PC-9 (cell line): ENCODE data around the gene PTPRA. TPM values are rescaled to one million over a fixed set of nuclear protein-coding genes. Genes with fewer than 3 reads are reported as not detected.

Experiments
- BruUV-seq: library from RNA; stranded (reverse); fragments of 400-500 nt; replicated peaks from 2 replicates; lab custom pipeline; 2021; lab: Mats Ljungman, UMichigan
- CTCF ChIA-PET: fragments of 300-600 bp; sonication (Branson Sonifier 250); formaldehyde crosslinking; loops from one replicate; lab custom pipeline; 2022; ENCODE audit warnings: antibody characterized with exemption; lab: Charles Lee
- POLR2A ChIA-PET: fragments of 300-600 bp; sonication (Branson Sonifier 250); formaldehyde crosslinking; loops from one replicate; lab custom pipeline; 2022; ENCODE audit warnings: antibody characterized with exemption; ENCODE audit not compliant: unreplicated experiment; lab: Charles Lee
- DNase-seq, 2 experiments: peaks; one replicate each; pipeline versions ENCODE4 v3.0.0 to v3.0.0-alpha.2; 2015 to 2022; ENCODE audit warnings: mixed read lengths in 1 of 2
- H2AFZ ChIP-seq: fragments of 200-600 bp; sonication (generic); 2 replicates; pipeline ENCODE4 v1.8.1; 2017; ENCODE audit warnings: antibody characterized with exemption
- H3F3A ChIP-seq: fragments of 200-600 bp; sonication (generic); 2 replicates; pipeline ENCODE4 v1.8.1; 2017; ENCODE audit warnings: antibody characterized with exemption, mild to moderate bottlenecking, low read depth; ENCODE audit not compliant: insufficient read depth
- H3K27ac ChIP-seq: fragments of 200-600 bp; sonication (generic); 2 replicates; pipeline ENCODE4 v1.6.1; 2016; ENCODE audit warnings: mixed run types
- H3K27me3 ChIP-seq: fragments of 200-600 bp; sonication (generic); 2 replicates; pipeline ENCODE4 v1.6.1; 2016; ENCODE audit warnings: low read depth, mixed run types; ENCODE audit not compliant: insufficient read depth
- H3K36me3 ChIP-seq: fragments of 200-600 bp; sonication (generic); 2 replicates; pipeline ENCODE4 v1.6.1; 2016; ENCODE audit warnings: low read depth, mixed run types
- H3K4me1 ChIP-seq: fragments of 200-600 bp; sonication (generic); replicated peaks from 2 replicates; pipeline ENCODE4 v1.6.1; 2016; ENCODE audit warnings: mixed run types; ENCODE audit not compliant: insufficient read depth
- H3K4me2 ChIP-seq: fragments of 200-600 bp; sonication (generic); 2 replicates; pipeline ENCODE4 v1.6.1; 2017; ENCODE audit warnings: mixed run types
- H3K4me3 ChIP-seq: fragments of 200-600 bp; sonication (generic); 2 replicates; pipeline ENCODE4 v1.6.1; 2016; ENCODE audit warnings: mixed run types
- H3K79me2 ChIP-seq: fragments of 200-600 bp; sonication (generic); 2 replicates; pipeline ENCODE4 v1.6.1; 2017; ENCODE audit warnings: low read depth, mixed run types
- H3K9me2 ChIP-seq: fragments of 200-600 bp; sonication (generic); 2 replicates; pipeline ENCODE4 v1.8.1; 2017; ENCODE audit warnings: mild to moderate bottlenecking; ENCODE audit not compliant: insufficient read depth
- H3K9me3 ChIP-seq: fragments of 200-600 bp; sonication (generic); 2 replicates; pipeline ENCODE4 v1.8.1; 2016; ENCODE audit warnings: low read depth; ENCODE audit not compliant: insufficient read depth
- H4K20me1 ChIP-seq: fragments of 200-600 bp; sonication (generic); 2 replicates; pipeline ENCODE4 v1.8.1; 2017; ENCODE audit not compliant: insufficient read depth
- EZH2 ChIP-seq: fragments of 200-600 bp; sonication (generic); IDR thresholded peaks from 2 replicates; pipeline ENCODE4 v1.8.0; 2017; ENCODE audit warnings: antibody characterized with exemption, low read depth
- intact Hi-C: fragments of 100-400 bp; cut with micrococcal nuclease; formaldehyde crosslinking; loops from one replicate; pipeline ENCODE4 v1.10.0; 2022; ENCODE audit not compliant: unreplicated experiment
- total RNA-seq: library from RNA; stranded (reverse); gene quantifications from 2 replicates; pipeline ENCODE4 v1.2.3, GENCODE V29; 2021
- TF ChIP-seq, protein P1 (sequence below): fragments of 200-600 bp; sonication (generic); conservative IDR thresholded peaks from 2 replicates; pipeline ENCODE4 v1.6.1; 2017; ENCODE audit warnings: mixed run types, antibody characterized with exemption, mild to moderate bottlenecking, moderate library complexity

PTPRA gene
- total RNA-seq, 1 experiment from 2014 or later, result 48.8 TPM

DNA sequence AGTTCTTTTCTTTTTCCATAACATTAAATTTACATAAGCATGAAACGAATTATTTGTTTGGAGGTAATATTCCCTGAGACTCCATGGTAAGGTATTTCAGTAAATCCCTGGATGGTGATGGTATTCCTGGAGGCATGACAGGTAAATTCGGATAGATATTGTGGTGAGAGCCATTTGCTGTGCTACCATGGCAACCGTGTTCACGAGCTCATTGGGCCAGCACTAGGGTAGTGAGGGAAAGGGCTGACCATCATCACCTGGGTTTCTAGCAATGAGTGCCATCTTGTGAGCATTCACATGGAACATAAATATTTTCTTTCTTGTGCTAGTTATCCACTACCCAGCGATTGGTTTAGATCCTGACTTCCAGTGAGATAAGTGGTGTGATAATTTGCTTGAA is 118.3 kb downstream of the PTPRA start:
- H3K4me1 ChIP-seq, result no peaks in the 10 kb centered on the region
- peaks cover 9% of the 10 kb centered on the region; the same call in 1 of the 2 replicates for H3K36me3 ChIP-seq
- ChIA-PET CTCF (no interaction called here), POLR2A (no interaction called here)
- H3K9me3 ChIP-seq, result no peaks in the 10 kb centered on the region
- H3K27me3 ChIP-seq, result no peaks in the 10 kb centered on the region
- TF ChIP-seq EZH2, result no peak
- TF ChIP-seq, protein P1, sequence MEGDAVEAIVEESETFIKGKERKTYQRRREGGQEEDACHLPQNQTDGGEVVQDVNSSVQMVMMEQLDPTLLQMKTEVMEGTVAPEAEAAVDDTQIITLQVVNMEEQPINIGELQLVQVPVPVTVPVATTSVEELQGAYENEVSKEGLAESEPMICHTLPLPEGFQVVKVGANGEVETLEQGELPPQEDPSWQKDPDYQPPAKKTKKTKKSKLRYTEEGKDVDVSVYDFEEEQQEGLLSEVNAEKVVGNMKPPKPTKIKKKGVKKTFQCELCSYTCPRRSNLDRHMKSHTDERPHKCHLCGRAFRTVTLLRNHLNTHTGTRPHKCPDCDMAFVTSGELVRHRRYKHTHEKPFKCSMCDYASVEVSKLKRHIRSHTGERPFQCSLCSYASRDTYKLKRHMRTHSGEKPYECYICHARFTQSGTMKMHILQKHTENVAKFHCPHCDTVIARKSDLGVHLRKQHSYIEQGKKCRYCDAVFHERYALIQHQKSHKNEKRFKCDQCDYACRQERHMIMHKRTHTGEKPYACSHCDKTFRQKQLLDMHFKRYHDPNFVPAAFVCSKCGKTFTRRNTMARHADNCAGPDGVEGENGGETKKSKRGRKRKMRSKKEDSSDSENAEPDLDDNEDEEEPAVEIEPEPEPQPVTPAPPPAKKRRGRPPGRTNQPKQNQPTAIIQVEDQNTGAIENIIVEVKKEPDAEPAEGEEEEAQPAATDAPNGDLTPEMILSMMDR, result no peak
- no peak overlapping the region for H3K27ac ChIP-seq
- no peaks in the 10 kb centered on the region for H3K9me2 ChIP-seq
- no peaks in the 10 kb centered on the region for H3F3A ChIP-seq
- no peak overlapping the region for H3K4me2 ChIP-seq
- DNase-seq, result no peak
- BruUV-seq, result no TSS peak
- intact Hi-C loops, result no loop called here
- no peaks in the 10 kb centered on the region for H3K79me2 ChIP-seq
- no peaks in the 10 kb centered on the region for H4K20me1 ChIP-seq
- no peak overlapping the region for H2AFZ ChIP-seq
- H3K4me3 ChIP-seq, result no peak overlapping the region

GRCh38 chr20:2993250-2993649 is 120.0 kb downstream of the PTPRA start:
- no peak overlapping the region for H3K4me3 ChIP-seq
- H3K4me2 ChIP-seq, result no peak overlapping the region
- peaks cover 9% of the 10 kb centered on the region; the same call in 1 of the 2 replicates for H3K36me3 ChIP-seq
- H3K9me3 ChIP-seq, result no peaks in the 10 kb centered on the region
- H3K27ac ChIP-seq, result no peak overlapping the region
- H3K4me1 ChIP-seq, result no peaks in the 10 kb centered on the region
- H3K79me2 ChIP-seq, result no peaks in the 10 kb centered on the region
- no peaks in the 10 kb centered on the region for H4K20me1 ChIP-seq
- intact Hi-C loops, result no loop called here
- ChIA-PET CTCF (no interaction called here), POLR2A (no interaction called here)
- H3K9me2 ChIP-seq, result no peaks in the 10 kb centered on the region
- H3K27me3 ChIP-seq, result no peaks in the 10 kb centered on the region
- no peak for TF ChIP-seq EZH2
- TF ChIP-seq, protein P1, result no peak
- BruUV-seq, result no TSS peak
- H2AFZ ChIP-seq, result no peak overlapping the region
- no peak for DNase-seq
- no peaks in the 10 kb centered on the region for H3F3A ChIP-seq

DNA sequence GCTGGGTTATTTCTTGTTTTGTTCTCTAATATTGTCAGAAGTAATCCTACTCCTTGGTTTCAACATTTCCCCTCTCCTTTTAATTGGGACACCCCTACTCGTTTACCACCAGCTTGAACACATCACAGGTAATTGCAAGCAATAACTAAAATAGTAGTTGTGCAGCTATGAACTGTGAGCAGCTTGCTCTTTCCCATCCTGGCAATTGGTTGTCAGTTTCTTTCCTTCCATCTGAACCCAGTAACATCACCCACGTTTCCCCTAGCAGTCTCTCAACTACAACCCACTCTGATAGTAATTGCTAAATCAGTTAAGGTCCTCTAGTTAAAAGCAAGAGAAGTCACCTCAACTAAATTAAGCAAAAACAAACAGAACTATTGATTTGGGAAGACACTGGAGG is 122.5 kb downstream of the PTPRA start:
- no peaks in the 10 kb centered on the region for H3K9me3 ChIP-seq
- no peaks in the 10 kb centered on the region for H4K20me1 ChIP-seq
- H3K27ac ChIP-seq, result no peak overlapping the region
- no peaks in the 10 kb centered on the region for H3K4me1 ChIP-seq
- CTCF ChIA-PET, result no interaction called here
- TF ChIP-seq EZH2, result no peak
- TF ChIP-seq, protein P1, result no peak
- POLR2A ChIA-PET, result no interaction called here
- intact Hi-C loops, result no loop called here
- no peak for DNase-seq
- no peaks in the 10 kb centered on the region for H3F3A ChIP-seq
- no peaks in the 10 kb centered on the region for H3K9me2 ChIP-seq
- no peak overlapping the region for H2AFZ ChIP-seq
- H3K27me3 ChIP-seq, result no peaks in the 10 kb centered on the region
- H3K4me3 ChIP-seq, result no peak overlapping the region
- no peak overlapping the region for H3K4me2 ChIP-seq
- peaks cover 9% of the 10 kb centered on the region; the same call in 1 of the 2 replicates for H3K36me3 ChIP-seq
- no TSS peak for BruUV-seq
- H3K79me2 ChIP-seq, result no peaks in the 10 kb centered on the region
